Spleen (tissue), 11 donors: ENCODE measurements around the gene CHD5. TPM values are rescaled to one million over a fixed set of nuclear protein-coding genes. Genes with fewer than 3 reads are reported as not detected.

ENCODE experiments used
- DNase-seq: peaks from one replicate; pipeline ENCODE4 v3.0.0-alpha.2; 2020
- H3K27ac ChIP-seq, 8 donors: fragments of 200-600 bp; sonication (generic) in 7 of 8; 1 replicate in 4 of 8; 2 replicates in 4 of 8; pipeline versions ENCODE4 v1.5.0 to v1.8.0; 2016 to 2021; ENCODE audit warnings: inconsistent platforms in 4 of 8, mild to moderate bottlenecking in 4 of 8, moderate library complexity in 1 of 8
- H3K27me3 ChIP-seq, 7 donors: fragments of 200-600 bp; sonication (generic) in 6 of 7; replicated peaks in 1 of 7; 1 replicate in 4 of 7; 2 replicates in 3 of 7; pipeline versions ENCODE4 v1.5.0 to v1.8.0; 2016 to 2021; ENCODE audit warnings: inconsistent platforms in 3 of 7, mild to moderate bottlenecking in 1 of 7
- H3K36me3 ChIP-seq, 6 donors: fragments of 200-600 bp; sonication (generic) in 5 of 6; 1 replicate in 4 of 6; 2 replicates in 2 of 6; pipeline versions ENCODE4 v1.5.0 to v1.8.0; 2016 to 2021; ENCODE audit warnings: inconsistent platforms in 2 of 6
- H3K4me1 ChIP-seq, 6 donors: fragments of 200-600 bp; sonication (generic) in 5 of 6; 1 replicate in 3 of 6; 2 replicates in 3 of 6; pipeline versions ENCODE4 v1.5.0 to v1.8.0; 2016 to 2021; ENCODE audit warnings: inconsistent platforms in 3 of 6
- H3K4me3 ChIP-seq, 8 donors: fragments of 200-600 bp; sonication (generic) in 7 of 8; 1 replicate in 4 of 8; 2 replicates in 4 of 8; pipeline versions ENCODE4 v1.5.0 to v1.8.0; 2016 to 2021; ENCODE audit warnings: inconsistent platforms in 4 of 8, mild to moderate bottlenecking in 4 of 8, moderate library complexity in 2 of 8
- H3K9me3 ChIP-seq, 8 donors: fragments of 200-600 bp; sonication (generic) in 7 of 8; 1 replicate in 4 of 8; 2 replicates in 4 of 8; pipeline versions ENCODE4 v1.5.0 to v1.8.0; 2016 to 2021; ENCODE audit warnings: inconsistent platforms in 4 of 8
- CTCF ChIP-seq, 11 experiments: fragments of 200-600 bp in 7 of 11; fragments of 450-650 bp in 4 of 11; sonication (generic) in 4 of 11; IDR thresholded peaks in 8 of 11; conservative IDR thresholded peaks in 3 of 11; 1 replicate in 7 of 11; 2 replicates in 4 of 11; pipeline versions ENCODE4 v1.4.0 to v1.8.0; 2016 to 2021; ENCODE audit warnings: antibody characterized with exemption in 11 of 11, inconsistent platforms in 4 of 11, mild to moderate bottlenecking in 1 of 11
- POLR2A ChIP-seq, 3 donors: fragments of 450-650 bp; IDR thresholded peaks; one replicate each; pipeline ENCODE4 v1.5.1; 2017; ENCODE audit warnings: antibody characterized with exemption in 3 of 3, mild to moderate bottlenecking in 1 of 3
- POLR2AphosphoS5 ChIP-seq, 3 donors: sonication (generic); formaldehyde crosslinking; IDR thresholded peaks; one replicate each; pipeline ENCODE4 v1.5.1; 2017; ENCODE audit warnings: antibody characterized with exemption in 3 of 3
- WGBS, 5 donors: extraction: QIAGEN DNeasy Blood & Tissue Kit in 3 of 5; methylation state at CpG; one replicate each; pipeline versions ENCODE4 v1.1.5 to v1.1.7; 2013 to 2018; 5-methylcytosine and 5-hydroxymethylcytosine counted together
- intact Hi-C: fragments of 100-400 bp; cut with DNase I; formaldehyde crosslinking; loops from one replicate; pipeline ENCODE4 v1.15.0; 2023; ENCODE audit warnings: low total_unique reads
- polyA plus RNA-seq, 3 donors: library from polyadenylated mRNA; stranded (reverse); fragments of 200-250 nt; gene quantifications; one replicate each; pipeline ENCODE4 v1.2.1, GENCODE V29; 2013
- total RNA-seq, 7 donors: library from RNA; depleted of rRNA in 3 of 7; stranded (reverse); fragments of >200 nt in 3 of 7; fragmentation: NEBNext Ultra II Directional in 4 of 7; extraction: Animal tissue kit (Norgen Biotek cat#: 25700) in 4 of 7; gene quantifications; one replicate each; pipeline versions ENCODE4 v1.1.0 to v1.2.1, GENCODE V29; 2016 to 2021
- donor health status: healthy with polysubstance abuse.
- donor health status: DM: no; HTN: no; CAD: no; lungs with moderate emphysema.
- donor health status: DM: no; HTN: no; CAD: no.
- donor health status: Bipolar disorder and iron deficiency.
- donor health status: healthy.
- donor health status: DM: no; HTN: no; CAD: no.
- donor health status: DM: yes; HTN: yes; CAD: no.

The CHD5 gene
- total and polyA plus RNA-seq, 10 donors: 0.04 to 0.44 (median 0.13) TPM

DNA sequence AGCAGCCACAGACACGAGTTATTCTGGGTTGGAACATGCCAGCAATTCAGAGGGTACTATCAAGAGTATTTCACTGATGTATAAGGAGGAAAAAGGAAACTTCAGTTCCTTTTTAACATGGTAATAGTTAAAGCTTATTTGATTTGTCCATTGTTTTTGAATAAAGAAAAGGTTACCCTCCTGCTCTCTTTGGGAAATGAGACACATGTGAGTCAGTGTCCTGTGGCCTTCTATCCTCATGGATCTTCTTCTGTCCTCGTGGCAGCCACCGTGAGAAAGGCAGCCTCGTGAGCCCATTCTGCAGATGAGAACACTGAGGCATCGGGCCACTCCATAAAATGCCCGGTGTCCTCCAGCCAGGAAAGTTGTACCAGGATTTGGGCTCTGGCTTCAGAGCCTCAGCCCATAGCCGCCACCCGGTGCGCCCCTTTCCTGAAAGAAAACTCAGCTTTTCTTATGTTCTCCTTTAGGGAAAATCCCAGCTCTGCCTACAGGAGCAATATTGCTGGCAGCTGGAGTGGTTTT lies 109.6 kb downstream of the CHD5 start:
- intact Hi-C loops: no loop called here
- Histone ChIP-seq H3K36me3 (peaks cover 0 to 100% (median 30%) of the 10 kb centered on the region in 6 donors), H3K9me3 (no peaks in the 10 kb centered on the region), H3K4me1 (no peaks in the 10 kb centered on the region), H3K27me3 (peaks cover 0 to 6% (median 0%) of the 10 kb centered on the region in 7 donors), H3K4me3 (no peak overlapping the region), H3K27ac (no peak overlapping the region)
- DNase-seq: no peak
- 87 to 93% (median 88%) methylated on average over 9 of the region's 9 CpGs for WGBS, 5 donors
- TF ChIP-seq POLR2A (IDR thresholded peaks at IDR 0.05): no peak
- TF ChIP-seq POLR2AphosphoS5 (IDR thresholded peaks at IDR 0.05): no peak
- TF ChIP-seq CTCF (IDR thresholded peaks at IDR 0.05 in 8 of 11, conservative IDR thresholded peaks at IDR 0.05 in 3 of 11): no peak

- Histone ChIP-seq H3K27ac (no peak overlapping the region), H3K9me3 (no peaks in the 10 kb centered on the region), H3K4me1 (no peaks in the 10 kb centered on the region), H3K4me3 (no peak overlapping the region), H3K36me3 (peaks cover 0 to 100% (median 31%) of the 10 kb centered on the region in 6 donors), H3K27me3 (peaks cover 0 to 9% (median 0%) of the 10 kb centered on the region in 7 donors)
- intact Hi-C loops: no loop called here
- 82 to 93% (median 90%) methylated on average over 14 of the region's 14 CpGs for WGBS, 5 donors
- TF ChIP-seq POLR2A (IDR thresholded peaks at IDR 0.05) (no peak), POLR2AphosphoS5 (IDR thresholded peaks at IDR 0.05) (no peak), CTCF (IDR thresholded peaks at IDR 0.05 in 8 of 11, conservative IDR thresholded peaks at IDR 0.05 in 3 of 11) (no peak)
- no peak for DNase-seq
Measured at GRCh38 chr1:6069573-6069972, 110.5 kb downstream of the CHD5 start.

DNA sequence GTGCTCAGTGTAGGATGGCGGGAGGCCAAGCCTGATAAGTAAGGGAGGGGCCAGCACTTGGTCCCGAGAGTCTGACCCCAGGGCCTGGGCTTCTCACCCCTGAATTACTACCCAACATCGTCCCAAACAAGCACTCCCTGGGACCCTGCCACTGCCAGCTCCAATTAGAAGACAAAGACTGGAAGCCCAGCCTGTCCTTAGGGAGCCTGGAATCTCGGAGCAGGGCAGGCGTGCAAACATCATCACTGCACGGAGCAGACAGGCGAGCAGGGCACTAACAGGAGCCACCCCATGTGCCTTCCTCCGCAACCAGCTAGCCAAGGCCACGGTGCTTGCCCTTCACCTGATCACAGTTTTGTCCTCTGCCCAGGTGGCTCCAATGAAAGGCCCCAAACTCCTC lies 111.2 kb downstream of the CHD5 start:
- TF ChIP-seq CTCF (IDR thresholded peaks at IDR 0.05 in 8 of 11, conservative IDR thresholded peaks at IDR 0.05 in 3 of 11) (no peak), POLR2AphosphoS5 (IDR thresholded peaks at IDR 0.05) (no peak), POLR2A (IDR thresholded peaks at IDR 0.05) (no peak)
- no peak for DNase-seq
- no peaks in the 10 kb centered on the region for H3K9me3 ChIP-seq
- H3K27me3 ChIP-seq: peaks cover 0 to 9% (median 0%) of the 10 kb centered on the region in 7 donors
- 85 to 92% (median 90%) methylated on average over 4 to 9 of the region's 9 CpGs for WGBS, 5 donors
- H3K27ac ChIP-seq: no peak overlapping the region
- no peak overlapping the region for H3K4me3 ChIP-seq
- peaks cover 0 to 100% (median 25%) of the 10 kb centered on the region in 6 donors for H3K36me3 ChIP-seq
- H3K4me1 ChIP-seq: no peaks in the 10 kb centered on the region
- intact Hi-C loops: no loop called here

DNA sequence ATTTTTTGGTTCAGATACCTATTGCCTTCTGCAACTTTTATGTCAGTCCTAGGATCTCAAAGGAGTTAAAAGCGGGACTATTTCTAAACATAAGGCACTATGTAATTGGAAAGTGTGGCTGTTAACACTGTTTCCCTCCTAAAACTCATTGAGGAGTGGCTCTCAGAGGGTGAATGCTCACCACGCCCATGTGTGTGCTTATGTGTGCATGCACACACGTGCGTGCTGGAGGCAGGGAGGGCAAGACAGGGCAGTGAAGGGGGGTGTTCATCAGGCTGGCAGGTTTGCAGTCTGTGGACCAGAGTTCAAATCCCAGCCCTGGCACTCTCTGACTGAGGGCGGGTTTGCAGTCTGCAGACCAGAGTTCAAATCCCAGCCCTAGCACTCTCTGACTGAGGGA lies 112.0 kb downstream of the CHD5 start:
- no peak for DNase-seq
- no peak overlapping the region for H3K27ac ChIP-seq
- peaks cover 0 to 94% (median 18%) of the 10 kb centered on the region in 6 donors for H3K36me3 ChIP-seq
- H3K9me3 ChIP-seq: no peaks in the 10 kb centered on the region
- 89 to 93% (median 91%) methylated on average over 4 to 5 of the region's 5 CpGs for WGBS, 5 donors
- no peak overlapping the region for H3K4me3 ChIP-seq
- no peaks in the 10 kb centered on the region for H3K4me1 ChIP-seq
- TF ChIP-seq POLR2AphosphoS5 (IDR thresholded peaks at IDR 0.05) (no peak), POLR2A (IDR thresholded peaks at IDR 0.05) (no peak), CTCF (IDR thresholded peaks at IDR 0.05 in 8 of 11, conservative IDR thresholded peaks at IDR 0.05 in 3 of 11) (no peak)
- H3K27me3 ChIP-seq: peaks cover 0 to 9% (median 0%) of the 10 kb centered on the region in 7 donors
- intact Hi-C loops: no loop called here
